ENCODE measurements around the gene ERCC4.

ERCC4 gene

GRCh38 chr16:13940397-13940933, 20.5 kb downstream of the ERCC4 start:
- Histone ChIP-seq H3K9me3 (ENCODE audit: insufficient read depth, low read length) (0 out of 2 replicates have a peak, but pooled peaks cover 9% of the 10 kb centered on the region), H3K27me3 (ENCODE audit: low read depth, low read length) (no peaks in the 10 kb centered on the region), H4K20me1 (ENCODE audit: insufficient read depth, low read length) (no peaks in the 10 kb centered on the region), H3K27ac (ENCODE audit: low read length) (no peak overlapping the region), H2AFZ (ENCODE audit: low read depth, low read length) (no peak overlapping the region), H3K36me3 (replicated peaks; ENCODE audit: low read depth, low read length) (peaks cover 50% of the 10 kb centered on the region), H3K4me1 (ENCODE audit: low read length) (peaks cover 6% of the 10 kb centered on the region), H3K4me2 (ENCODE audit: low read length) (no peak overlapping the region), H3K9ac (ENCODE audit: low read length) (no peak overlapping the region), H3K79me2 (ENCODE audit: low read length) (no peaks in the 10 kb centered on the region), H3K4me3 (ENCODE audit: low read length) (no peak overlapping the region)
- TF ChIP-seq, protein P1, sequence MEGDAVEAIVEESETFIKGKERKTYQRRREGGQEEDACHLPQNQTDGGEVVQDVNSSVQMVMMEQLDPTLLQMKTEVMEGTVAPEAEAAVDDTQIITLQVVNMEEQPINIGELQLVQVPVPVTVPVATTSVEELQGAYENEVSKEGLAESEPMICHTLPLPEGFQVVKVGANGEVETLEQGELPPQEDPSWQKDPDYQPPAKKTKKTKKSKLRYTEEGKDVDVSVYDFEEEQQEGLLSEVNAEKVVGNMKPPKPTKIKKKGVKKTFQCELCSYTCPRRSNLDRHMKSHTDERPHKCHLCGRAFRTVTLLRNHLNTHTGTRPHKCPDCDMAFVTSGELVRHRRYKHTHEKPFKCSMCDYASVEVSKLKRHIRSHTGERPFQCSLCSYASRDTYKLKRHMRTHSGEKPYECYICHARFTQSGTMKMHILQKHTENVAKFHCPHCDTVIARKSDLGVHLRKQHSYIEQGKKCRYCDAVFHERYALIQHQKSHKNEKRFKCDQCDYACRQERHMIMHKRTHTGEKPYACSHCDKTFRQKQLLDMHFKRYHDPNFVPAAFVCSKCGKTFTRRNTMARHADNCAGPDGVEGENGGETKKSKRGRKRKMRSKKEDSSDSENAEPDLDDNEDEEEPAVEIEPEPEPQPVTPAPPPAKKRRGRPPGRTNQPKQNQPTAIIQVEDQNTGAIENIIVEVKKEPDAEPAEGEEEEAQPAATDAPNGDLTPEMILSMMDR (IDR thresholded peaks at IDR 0.05; ENCODE audit: low read depth, low read length) = no peak
- TF ChIP-seq EZH2phosphoT487 (IDR thresholded peaks at IDR 0.05; ENCODE audit: low read depth) = no peak

GRCh38 chr16:13944816-13945215, 24.9 kb downstream of the ERCC4 start:
- 0 out of 2 replicates have a peak, but pooled peaks cover 9% of the 10 kb centered on the region for H3K9me3 ChIP-seq (ENCODE audit: insufficient read depth, low read length)
- TF ChIP-seq, protein P1 (IDR thresholded peaks at IDR 0.05; ENCODE audit: low read depth, low read length) = no peak
- no peak for TF ChIP-seq EZH2phosphoT487 (IDR thresholded peaks at IDR 0.05; ENCODE audit: low read depth)
- no peak overlapping the region for H3K4me3 ChIP-seq (ENCODE audit: low read length)
- no peak overlapping the region for H3K9ac ChIP-seq (ENCODE audit: low read length)
- H3K4me2 ChIP-seq (ENCODE audit: low read length) = no peak overlapping the region
- no peak overlapping the region for H2AFZ ChIP-seq (ENCODE audit: low read depth, low read length)
- H4K20me1 ChIP-seq (ENCODE audit: insufficient read depth, low read length) = no peaks in the 10 kb centered on the region
- peaks cover 46% of the 10 kb centered on the region for H3K36me3 ChIP-seq (replicated peaks; ENCODE audit: low read depth, low read length)
- no peaks in the 10 kb centered on the region for H3K27me3 ChIP-seq (ENCODE audit: low read depth, low read length)
- H3K27ac ChIP-seq (ENCODE audit: low read length) = no peak overlapping the region
- H3K79me2 ChIP-seq (ENCODE audit: low read length) = no peaks in the 10 kb centered on the region
- peaks cover 6% of the 10 kb centered on the region for H3K4me1 ChIP-seq (ENCODE audit: low read length)

DNA sequence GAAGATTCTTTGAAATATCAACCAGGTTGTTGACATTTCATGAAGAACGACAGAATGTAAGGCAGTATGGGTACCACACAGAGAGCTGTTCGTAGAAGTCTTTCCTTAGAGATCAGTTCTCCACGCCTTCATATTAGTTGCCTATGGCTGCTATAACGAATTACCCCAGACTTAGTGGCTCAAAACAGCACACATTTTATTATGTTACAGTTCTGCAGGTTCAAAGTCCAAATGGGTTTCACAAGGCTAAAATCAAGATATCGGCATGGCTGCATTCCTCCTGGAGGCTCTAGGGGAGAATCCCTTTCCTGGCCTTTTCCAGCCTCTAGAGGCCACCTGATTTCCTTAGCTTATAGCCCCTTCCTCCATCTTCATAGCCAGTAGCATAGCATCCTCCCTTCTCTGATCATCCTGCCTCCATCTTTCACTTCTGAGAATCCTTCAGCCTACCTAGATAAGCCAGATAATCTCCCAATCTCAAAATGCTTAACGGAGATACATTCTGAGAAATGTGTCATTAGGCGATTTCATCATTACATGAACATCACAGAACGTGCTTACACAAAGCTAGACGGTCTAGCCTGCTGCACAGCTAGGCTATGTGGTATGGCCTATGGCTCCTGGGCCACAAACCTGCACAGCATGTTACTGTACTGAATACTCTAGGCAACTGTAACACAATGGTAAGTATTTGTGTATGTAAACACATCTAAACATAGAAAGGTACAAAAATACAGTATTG, 26.0 kb downstream of the ERCC4 start:
- Histone ChIP-seq H3K36me3 (replicated peaks; ENCODE audit: low read depth, low read length) (peaks cover 46% of the 10 kb centered on the region), H3K27ac (ENCODE audit: low read length) (no peak overlapping the region), H3K27me3 (ENCODE audit: low read depth, low read length) (no peaks in the 10 kb centered on the region), H3K9me3 (ENCODE audit: insufficient read depth, low read length) (0 out of 2 replicates have a peak, but pooled peaks cover 9% of the 10 kb centered on the region), H3K4me1 (ENCODE audit: low read length) (peaks cover 15% of the 10 kb centered on the region), H3K9ac (ENCODE audit: low read length) (no peak overlapping the region), H3K79me2 (ENCODE audit: low read length) (no peaks in the 10 kb centered on the region), H3K4me2 (ENCODE audit: low read length) (no peak overlapping the region), H2AFZ (ENCODE audit: low read depth, low read length) (no peak overlapping the region), H3K4me3 (ENCODE audit: low read length) (no peak overlapping the region), H4K20me1 (ENCODE audit: insufficient read depth, low read length) (no peaks in the 10 kb centered on the region)
- TF ChIP-seq, protein P1 (IDR thresholded peaks at IDR 0.05; ENCODE audit: low read depth, low read length) = no peak
- TF ChIP-seq EZH2phosphoT487 (IDR thresholded peaks at IDR 0.05; ENCODE audit: low read depth) = no peak

- TF ChIP-seq, protein P1 (IDR thresholded peaks at IDR 0.05; ENCODE audit: low read depth, low read length) = no peak
- no peak for TF ChIP-seq EZH2phosphoT487 (IDR thresholded peaks at IDR 0.05; ENCODE audit: low read depth)
- Histone ChIP-seq H3K79me2 (ENCODE audit: low read length) (no peaks in the 10 kb centered on the region), H3K27ac (ENCODE audit: low read length) (no peak overlapping the region), H2AFZ (ENCODE audit: low read depth, low read length) (no peak overlapping the region), H3K4me3 (ENCODE audit: low read length) (no peak overlapping the region), H3K4me1 (ENCODE audit: low read length) (peaks cover 19% of the 10 kb centered on the region), H3K9me3 (ENCODE audit: insufficient read depth, low read length) (0 out of 2 replicates have a peak, but pooled peaks cover 8% of the 10 kb centered on the region), H3K4me2 (ENCODE audit: low read length) (no peak overlapping the region), H3K27me3 (ENCODE audit: low read depth, low read length) (no peaks in the 10 kb centered on the region), H3K36me3 (replicated peaks; ENCODE audit: low read depth, low read length) (peaks cover 40% of the 10 kb centered on the region), H4K20me1 (ENCODE audit: insufficient read depth, low read length) (no peaks in the 10 kb centered on the region), H3K9ac (ENCODE audit: low read length) (no peak overlapping the region)
Measured at GRCh38 chr16:13948086-13948485, 28.1 kb downstream of the ERCC4 start.

Data from OCI-LY3 (cell line).